ENCODE results near the gene UTS2B. TPM values are rescaled to one million over a fixed set of nuclear protein-coding genes. Genes with fewer than 3 reads are reported as not detected.

Gene UTS2B
- total RNA-seq, 1 donor from 2014 or later, result not detected

GRCh38 chr3:191353022-191353777, 22.9 kb upstream of the UTS2B start:
- intact Hi-C loops (cut with micrococcal nuclease), result no loop called here

GRCh38 chr3:191352014-191352413, 21.7 kb upstream of the UTS2B start:
- intact Hi-C loops (cut with micrococcal nuclease), result no loop called here

GRCh38 chr3:191350396-191351090, 20.2 kb upstream of the UTS2B start:
- intact Hi-C loops (cut with micrococcal nuclease), result no loop called here

GRCh38 chr3:191348098-191348497, 17.8 kb upstream of the UTS2B start:
- intact Hi-C loops (cut with micrococcal nuclease), result no loop called here

GRCh38 chr3:191347228-191347627, 16.9 kb upstream of the UTS2B start:
- intact Hi-C loops (cut with micrococcal nuclease), result no loop called here

GRCh38 chr3:191345334-191345733, 15.0 kb upstream of the UTS2B start:
- intact Hi-C loops (cut with micrococcal nuclease), result no loop called here

GRCh38 chr3:191343913-191344312, 13.6 kb upstream of the UTS2B start:
- intact Hi-C loops (cut with micrococcal nuclease), result no loop called here

- intact Hi-C loops (cut with micrococcal nuclease), result no loop called here
These were observed 12.8 kb upstream of the UTS2B start for GRCh38 chr3:191343115-191343514.

- intact Hi-C loops (cut with micrococcal nuclease), result no loop called here
These were observed 12.1 kb upstream of the UTS2B start for GRCh38 chr3:191342411-191342810.

- intact Hi-C loops (cut with micrococcal nuclease), result no loop called here
These were observed 11.7 kb upstream of the UTS2B start for GRCh38 chr3:191342006-191342405.

GRCh38 chr3:191340966-191341365, 10.6 kb upstream of the UTS2B start:
- intact Hi-C loops (cut with micrococcal nuclease), result no loop called here

- intact Hi-C loops (cut with micrococcal nuclease), result no loop called here
These were observed 10.0 kb upstream of the UTS2B start for GRCh38 chr3:191340351-191340750.

GRCh38 chr3:191339316-191339917, 9.1 kb upstream of the UTS2B start:
- intact Hi-C loops (cut with micrococcal nuclease), result no loop called here

- intact Hi-C loops (cut with micrococcal nuclease), result no loop called here
These were observed 7.8 kb upstream of the UTS2B start for GRCh38 chr3:191338177-191338488.

- intact Hi-C loops (cut with micrococcal nuclease), result no loop called here
These were observed 6.5 kb upstream of the UTS2B start for GRCh38 chr3:191336833-191337232.

- intact Hi-C loops (cut with micrococcal nuclease), result no loop called here
These were observed 4.1 kb upstream of the UTS2B start for GRCh38 chr3:191334346-191334893.

- intact Hi-C loops (cut with micrococcal nuclease), result no loop called here
These were observed 3.1 kb upstream of the UTS2B start for GRCh38 chr3:191333298-191333880.

GRCh38 chr3:191331388-191331787, 1.1 kb upstream of the UTS2B start:
- intact Hi-C loops (cut with micrococcal nuclease), result no loop called here

- intact Hi-C loops (cut with micrococcal nuclease), result no loop called here
These were observed 263 bp upstream of the UTS2B start for GRCh38 chr3:191330530-191331048.

- intact Hi-C loops (cut with micrococcal nuclease), result loop anchor here (1.0 to 2.0 kb wide), 3 partner anchors 38 to 712 kb away; no protein-coding TSS in a partner anchor
These were observed 1.2 kb downstream of the UTS2B start, which contains the start of gene CCDC50 for GRCh38 chr3:191328962-191329653. Gene CCDC50 (plus strand): TSS chr3:191329394. CDS start chr3:191329675, 281 bp downstream.
